ENCODE results near the gene CDC45.

The CDC45 gene

GRCh38 chr22:19479355-19480172 is at the start of gene CDC45:
Gene CDC45 (plus strand): TSS chr22:19479920. CDS start chr22:19479969, 49 bp downstream.
- no peak for TF ChIP-seq GATA2 (IDR thresholded peaks at IDR 0.05; ENCODE audit: low read depth, low read length)

GRCh38 chr22:19429950-19430889 is 49.5 kb upstream of the CDC45 start:
- TF ChIP-seq GATA2 (IDR thresholded peaks at IDR 0.05; ENCODE audit: low read depth, low read length) (no peak), GATA3 (IDR thresholded peaks at IDR 0.05; ENCODE audit: low read depth, low read length) (no peak)

- TF ChIP-seq GATA2 (IDR thresholded peaks at IDR 0.05; ENCODE audit: low read depth, low read length) (no peak), GATA3 (IDR thresholded peaks at IDR 0.05; ENCODE audit: low read depth, low read length) (no peak)
These were observed 48.7 kb upstream of the CDC45 start for GRCh38 chr22:19430890-19431541.

- TF ChIP-seq GATA3 (IDR thresholded peaks at IDR 0.05; ENCODE audit: low read depth, low read length), result no peak
These were observed 48.0 kb upstream of the CDC45 start, which contains the start of gene HIRA for GRCh38 chr22:19431649-19432132. Gene HIRA (minus strand): TSS chr22:19431733. CDS start chr22:19431476, 257 bp downstream.

- TF ChIP-seq GATA2 (IDR thresholded peaks at IDR 0.05; ENCODE audit: low read depth, low read length) (no peak), GATA3 (IDR thresholded peaks at IDR 0.05; ENCODE audit: low read depth, low read length) (no peak)
These were observed 47.4 kb upstream of the CDC45 start, which contains the start of gene MRPL40 for GRCh38 chr22:19432133-19432851. Gene MRPL40 (plus strand): TSS chr22:19432545. CDS start chr22:19432555, 10 bp downstream.

- TF ChIP-seq GATA2 (IDR thresholded peaks at IDR 0.05; ENCODE audit: low read depth, low read length) (no peak), GATA3 (IDR thresholded peaks at IDR 0.05; ENCODE audit: low read depth, low read length) (no peak)
These were observed 45.3 kb upstream of the CDC45 start for GRCh38 chr22:19434401-19434800.

- TF ChIP-seq GATA3 (IDR thresholded peaks at IDR 0.05; ENCODE audit: low read depth, low read length), result no peak
- no peak for TF ChIP-seq GATA2 (IDR thresholded peaks at IDR 0.05; ENCODE audit: low read depth, low read length)
These were observed 44.7 kb upstream of the CDC45 start for GRCh38 chr22:19434829-19435580.

- TF ChIP-seq GATA2 (IDR thresholded peaks at IDR 0.05; ENCODE audit: low read depth, low read length), result no peak
- no peak for TF ChIP-seq GATA3 (IDR thresholded peaks at IDR 0.05; ENCODE audit: low read depth, low read length)
These were observed 41.4 kb upstream of the CDC45 start for GRCh38 chr22:19438298-19438697.

- TF ChIP-seq GATA3 (IDR thresholded peaks at IDR 0.05; ENCODE audit: low read depth, low read length) (no peak), GATA2 (IDR thresholded peaks at IDR 0.05; ENCODE audit: low read depth, low read length) (no peak)
These were observed 39.1 kb upstream of the CDC45 start for GRCh38 chr22:19440411-19441195.

- TF ChIP-seq GATA3 (IDR thresholded peaks at IDR 0.05; ENCODE audit: low read depth, low read length), result no peak
- no peak for TF ChIP-seq GATA2 (IDR thresholded peaks at IDR 0.05; ENCODE audit: low read depth, low read length)
These were observed 37.6 kb upstream of the CDC45 start for GRCh38 chr22:19442166-19442565.

- TF ChIP-seq GATA3 (IDR thresholded peaks at IDR 0.05; ENCODE audit: low read depth, low read length) (no peak), GATA2 (IDR thresholded peaks at IDR 0.05; ENCODE audit: low read depth, low read length) (no peak)
These were observed 36.0 kb upstream of the CDC45 start for GRCh38 chr22:19443544-19444211.

Measured in SH-SY5Y (cell line).